Stomach (tissue), 4 donors: ENCODE data around the gene HEXD.

ENCODE experiments used
- CTCF ChIP-seq, 7 experiments: fragments of 450-650 bp in 4 of 7; fragments of 200-600 bp in 3 of 7; sonication (generic) in 3 of 7; IDR thresholded peaks; one replicate each; pipeline ENCODE4 v1.5.1; 2016 to 2019; ENCODE audit warnings: antibody characterized with exemption in 7 of 7, control low read depth in 2 of 7, mild to moderate bottlenecking in 1 of 7
- EP300 ChIP-seq: sonication (generic); formaldehyde crosslinking; IDR thresholded peaks from one replicate; pipeline ENCODE4 v1.6.1; 2017; ENCODE audit warnings: antibody characterized with exemption
- POLR2AphosphoS5 ChIP-seq, 3 donors: sonication (generic); formaldehyde crosslinking; IDR thresholded peaks; one replicate each; pipeline ENCODE4 v1.6.1; 2016; ENCODE audit warnings: antibody characterized with exemption in 3 of 3

- TF ChIP-seq CTCF (IDR thresholded peaks at IDR 0.05) (no peak), EP300 (no peak), POLR2AphosphoS5 (IDR thresholded peaks at IDR 0.05) (no peak)
Measured at GRCh38 chr17:82449883-82450356, 31.8 kb downstream of the HEXD start.
